ENCODE data around the gene CDK2. TPM values are rescaled to one million over a fixed set of nuclear protein-coding genes. Genes with fewer than 3 reads are reported as not detected.

The CDK2 gene
- total RNA-seq, 1 donor from 2014 or later, result 82.8 TPM

DNA sequence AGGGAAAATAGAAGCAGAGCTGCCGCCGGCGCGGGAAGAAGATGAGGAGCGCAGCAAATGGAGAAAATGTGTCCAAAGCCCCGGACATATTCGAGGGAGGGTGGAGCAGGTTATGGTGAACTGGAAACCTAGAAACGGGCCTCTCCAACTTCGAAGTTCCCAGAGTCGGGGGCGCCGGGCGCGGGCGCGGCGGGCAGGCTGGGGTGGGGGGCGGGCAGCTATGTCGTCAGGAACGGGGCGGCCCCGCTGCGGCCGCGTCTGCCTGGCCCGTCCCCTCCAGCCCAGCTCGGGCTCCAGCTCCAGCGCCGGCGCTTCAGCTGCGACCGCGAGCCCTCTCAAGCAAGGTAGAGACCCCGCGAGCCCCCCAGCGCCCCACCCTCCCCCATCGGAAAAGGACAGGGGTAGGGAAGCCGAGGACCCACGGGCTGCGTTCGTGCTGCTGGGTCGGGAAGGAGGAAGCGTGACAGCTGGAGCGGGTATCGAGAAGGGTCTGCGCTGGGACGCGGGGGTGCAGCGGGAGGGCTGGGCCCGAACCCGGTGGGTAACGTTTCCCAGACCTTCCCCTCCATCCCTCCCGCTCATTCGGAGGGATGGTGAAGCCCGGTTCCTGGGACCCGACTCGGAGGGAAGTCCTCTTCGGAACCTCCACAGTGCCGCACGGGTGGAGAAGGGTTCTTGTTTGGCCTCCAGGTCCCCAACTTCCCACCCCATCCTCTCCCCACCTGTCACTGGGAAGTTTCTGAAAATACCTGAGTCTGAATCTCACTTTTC, 34.7 kb upstream of the CDK2 start:
- Mint-ChIP-seq H3K4me3 (peak overlapping the region; percentile 97), H3K36me3 (peaks cover 4% of the 10 kb centered on the region), H3K27ac (peak overlapping the region; percentile 97), H3K4me1 (ENCODE audit: unreplicated experiment) (peaks cover 22% of the 10 kb centered on the region), H3K9me3 (no peaks in the 10 kb centered on the region), H3K27me3 (peaks cover 40% of the 10 kb centered on the region)
- DNase-seq (ENCODE audit: extremely low spot score, unreplicated experiment), result no peak
- TF ChIP-seq, protein P1, sequence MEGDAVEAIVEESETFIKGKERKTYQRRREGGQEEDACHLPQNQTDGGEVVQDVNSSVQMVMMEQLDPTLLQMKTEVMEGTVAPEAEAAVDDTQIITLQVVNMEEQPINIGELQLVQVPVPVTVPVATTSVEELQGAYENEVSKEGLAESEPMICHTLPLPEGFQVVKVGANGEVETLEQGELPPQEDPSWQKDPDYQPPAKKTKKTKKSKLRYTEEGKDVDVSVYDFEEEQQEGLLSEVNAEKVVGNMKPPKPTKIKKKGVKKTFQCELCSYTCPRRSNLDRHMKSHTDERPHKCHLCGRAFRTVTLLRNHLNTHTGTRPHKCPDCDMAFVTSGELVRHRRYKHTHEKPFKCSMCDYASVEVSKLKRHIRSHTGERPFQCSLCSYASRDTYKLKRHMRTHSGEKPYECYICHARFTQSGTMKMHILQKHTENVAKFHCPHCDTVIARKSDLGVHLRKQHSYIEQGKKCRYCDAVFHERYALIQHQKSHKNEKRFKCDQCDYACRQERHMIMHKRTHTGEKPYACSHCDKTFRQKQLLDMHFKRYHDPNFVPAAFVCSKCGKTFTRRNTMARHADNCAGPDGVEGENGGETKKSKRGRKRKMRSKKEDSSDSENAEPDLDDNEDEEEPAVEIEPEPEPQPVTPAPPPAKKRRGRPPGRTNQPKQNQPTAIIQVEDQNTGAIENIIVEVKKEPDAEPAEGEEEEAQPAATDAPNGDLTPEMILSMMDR (conservative IDR thresholded peaks at IDR 0.05), result no peak

- peak overlapping the region; percentile 97 for H3K4me3 Mint-ChIP-seq
- peak overlapping the region; percentile 77 for H3K27ac Mint-ChIP-seq
- H3K27me3 Mint-ChIP-seq, result peaks cover 46% of the 10 kb centered on the region
- TF ChIP-seq, protein P1 (conservative IDR thresholded peaks at IDR 0.05), result no peak
- no peaks in the 10 kb centered on the region for H3K9me3 Mint-ChIP-seq
- DNase-seq (ENCODE audit: extremely low spot score, unreplicated experiment), result no peak
- H3K36me3 Mint-ChIP-seq, result no peaks in the 10 kb centered on the region
- H3K4me1 Mint-ChIP-seq (ENCODE audit: unreplicated experiment), result peaks cover 22% of the 10 kb centered on the region
These were observed 34.1 kb upstream of the CDK2 start for GRCh38 chr12:55932551-55932910.

DNA sequence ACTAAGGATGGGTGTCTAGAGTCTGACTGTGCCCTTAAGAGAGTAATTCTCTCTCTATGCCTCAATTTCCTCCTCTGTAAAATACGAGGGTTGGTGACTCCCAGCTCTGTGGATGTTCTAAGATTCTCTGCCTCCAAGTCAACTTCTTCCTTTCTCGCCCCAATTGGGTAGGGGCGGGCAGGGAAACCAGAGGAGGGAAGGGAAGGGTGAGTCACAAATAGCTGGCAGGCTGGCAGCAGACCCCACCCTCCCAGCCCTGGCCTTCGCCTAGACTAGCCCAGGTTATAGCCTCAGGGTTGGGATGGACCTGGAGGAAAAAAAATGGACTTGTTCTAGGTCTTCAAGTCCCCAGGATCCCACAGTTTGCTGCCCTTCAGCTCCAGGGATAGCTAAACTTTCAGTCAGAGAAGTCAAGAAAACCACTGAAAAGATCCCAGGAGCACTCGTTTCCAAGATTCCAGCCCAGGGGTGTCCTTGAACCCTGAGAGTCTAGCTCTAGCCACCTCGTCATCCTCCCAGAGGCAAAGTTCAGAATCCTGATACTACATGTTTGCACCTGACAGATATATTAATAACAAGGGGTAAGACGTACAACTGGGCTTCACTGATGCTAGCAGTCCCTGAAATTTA, 33.3 kb upstream of the CDK2 start:
- peaks cover 46% of the 10 kb centered on the region for H3K27me3 Mint-ChIP-seq
- H3K27ac Mint-ChIP-seq, result peak overlapping the region; percentile 77
- DNase-seq (ENCODE audit: extremely low spot score, unreplicated experiment), result no peak
- peaks cover 22% of the 10 kb centered on the region for H3K4me1 Mint-ChIP-seq (ENCODE audit: unreplicated experiment)
- H3K36me3 Mint-ChIP-seq, result no peaks in the 10 kb centered on the region
- no peaks in the 10 kb centered on the region for H3K9me3 Mint-ChIP-seq
- TF ChIP-seq, protein P1 (conservative IDR thresholded peaks at IDR 0.05), result no peak
- peak overlapping the region; percentile 97 for H3K4me3 Mint-ChIP-seq

DNA sequence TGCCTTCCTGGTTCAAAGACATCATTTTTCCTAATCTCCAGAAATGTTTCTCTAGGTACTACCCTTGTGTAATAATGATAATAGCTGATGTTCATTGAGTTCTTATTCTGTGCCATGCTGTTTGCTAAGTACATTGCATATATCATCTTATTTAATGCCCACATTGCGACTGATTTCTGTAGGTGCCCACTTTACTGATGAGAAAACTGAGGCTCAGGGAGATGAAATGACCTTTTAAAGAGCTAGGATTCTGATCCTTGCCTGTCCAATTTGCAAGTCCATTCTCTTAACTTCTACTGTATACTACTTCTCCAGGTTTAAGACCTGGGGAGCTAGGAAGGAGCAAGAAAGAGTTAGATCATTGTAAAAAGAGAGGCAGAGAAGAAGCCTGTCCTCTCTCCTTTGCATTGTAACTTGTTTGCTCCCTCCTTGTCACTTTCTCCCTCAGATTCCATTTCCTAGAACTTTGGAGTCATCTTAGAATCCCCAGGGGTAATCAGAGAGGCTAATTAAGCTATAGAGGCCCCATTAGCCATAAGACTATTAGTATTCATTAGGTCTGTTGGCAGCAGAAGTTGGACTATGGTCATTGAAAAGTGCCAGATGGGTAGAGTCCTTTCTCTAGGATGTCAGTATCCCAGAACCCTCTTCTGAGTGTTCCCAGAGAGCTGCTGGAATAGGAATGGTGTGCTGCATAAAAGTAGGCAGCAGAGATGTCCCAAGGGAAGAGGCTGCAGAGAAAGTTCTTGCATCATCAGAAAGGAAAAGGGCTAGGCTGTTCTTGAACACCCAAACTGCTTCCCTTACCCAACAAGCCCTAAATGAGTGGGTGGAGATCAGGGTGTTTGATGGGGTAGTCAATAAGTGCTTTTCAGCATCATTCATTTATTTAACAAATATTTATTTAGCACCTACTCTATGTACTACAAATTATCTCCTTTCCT, 32.6 kb upstream of the CDK2 start:
- H3K36me3 Mint-ChIP-seq, result no peaks in the 10 kb centered on the region
- H3K4me1 Mint-ChIP-seq (ENCODE audit: unreplicated experiment), result peaks cover 22% of the 10 kb centered on the region
- peak overlapping the region; percentile 45 for H3K4me3 Mint-ChIP-seq
- peaks cover 46% of the 10 kb centered on the region for H3K27me3 Mint-ChIP-seq
- H3K9me3 Mint-ChIP-seq, result no peaks in the 10 kb centered on the region
- no peak for DNase-seq (ENCODE audit: extremely low spot score, unreplicated experiment)
- TF ChIP-seq, protein P1 (conservative IDR thresholded peaks at IDR 0.05), result no peak
- H3K27ac Mint-ChIP-seq, result peak overlapping the region; percentile 77

- H3K27ac Mint-ChIP-seq, result no peak overlapping the region
- H3K4me3 Mint-ChIP-seq, result no peak overlapping the region
- TF ChIP-seq, protein P1 (conservative IDR thresholded peaks at IDR 0.05), result no peak
- no peak for DNase-seq (ENCODE audit: extremely low spot score, unreplicated experiment)
- no peaks in the 10 kb centered on the region for H3K9me3 Mint-ChIP-seq
- H3K36me3 Mint-ChIP-seq, result no peaks in the 10 kb centered on the region
- peaks cover 46% of the 10 kb centered on the region for H3K27me3 Mint-ChIP-seq
- H3K4me1 Mint-ChIP-seq (ENCODE audit: unreplicated experiment), result peaks cover 19% of the 10 kb centered on the region
These were observed 31.9 kb upstream of the CDK2 start for GRCh38 chr12:55934773-55935172.

Data from type B pancreatic cell (in vitro differentiated cells).